ENCODE results near the gene KCNN2. TPM values are rescaled to one million over a fixed set of nuclear protein-coding genes. Genes with fewer than 3 reads are reported as not detected.

KCNN2 gene
- total and polyA plus RNA-seq, 4 donors: 0.09 to 4.6 (median 3.0) TPM

GRCh38 chr5:114427204-114427603 is 65.3 kb downstream of the KCNN2 start:
- Histone ChIP-seq H3K4me3 (ENCODE audit: low read depth in 1 of 3, low read length in 3 of 3) (no peak overlapping the region), H3K36me3 (ENCODE audit: control insufficient read depth in 4 of 4, insufficient read depth in 3 of 4, low read depth in 1 of 4, low read length in 3 of 4) (no peaks in the 10 kb centered on the region), H3K9ac (ENCODE audit: low read depth in 1 of 2, low read length in 2 of 2) (no peak overlapping the region), H3K4me1 (ENCODE audit: control insufficient read depth in 4 of 4, insufficient read depth in 4 of 4, low read length in 3 of 4) (peaks cover 0 to 3% (median 1%) of the 10 kb centered on the region in 4 donors), H3K27me3 (ENCODE audit: control insufficient read depth in 4 of 4, insufficient read depth in 4 of 4, low read length in 3 of 4) (no peaks in the 10 kb centered on the region), H3K9me3 (ENCODE audit: control insufficient read depth in 4 of 4, low read length in 3 of 4) (no peaks in the 10 kb centered on the region), H3K27ac (ENCODE audit: low read depth in 1 of 2, low read length in 2 of 2) (no peak overlapping the region)
- WGBS: 98% methylated on average over 1 of the region's 1 CpG
- TF ChIP-seq, protein P1, sequence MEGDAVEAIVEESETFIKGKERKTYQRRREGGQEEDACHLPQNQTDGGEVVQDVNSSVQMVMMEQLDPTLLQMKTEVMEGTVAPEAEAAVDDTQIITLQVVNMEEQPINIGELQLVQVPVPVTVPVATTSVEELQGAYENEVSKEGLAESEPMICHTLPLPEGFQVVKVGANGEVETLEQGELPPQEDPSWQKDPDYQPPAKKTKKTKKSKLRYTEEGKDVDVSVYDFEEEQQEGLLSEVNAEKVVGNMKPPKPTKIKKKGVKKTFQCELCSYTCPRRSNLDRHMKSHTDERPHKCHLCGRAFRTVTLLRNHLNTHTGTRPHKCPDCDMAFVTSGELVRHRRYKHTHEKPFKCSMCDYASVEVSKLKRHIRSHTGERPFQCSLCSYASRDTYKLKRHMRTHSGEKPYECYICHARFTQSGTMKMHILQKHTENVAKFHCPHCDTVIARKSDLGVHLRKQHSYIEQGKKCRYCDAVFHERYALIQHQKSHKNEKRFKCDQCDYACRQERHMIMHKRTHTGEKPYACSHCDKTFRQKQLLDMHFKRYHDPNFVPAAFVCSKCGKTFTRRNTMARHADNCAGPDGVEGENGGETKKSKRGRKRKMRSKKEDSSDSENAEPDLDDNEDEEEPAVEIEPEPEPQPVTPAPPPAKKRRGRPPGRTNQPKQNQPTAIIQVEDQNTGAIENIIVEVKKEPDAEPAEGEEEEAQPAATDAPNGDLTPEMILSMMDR (IDR thresholded peaks at IDR 0.05; ENCODE audit: low read depth, low read length, missing input control): no peak
- TF ChIP-seq FOXA2 (IDR thresholded peaks at IDR 0.05) (no peak), SP1 (IDR thresholded peaks at IDR 0.05) (no peak), GABPA (IDR thresholded peaks at IDR 0.05 in 1 of 2, conservative IDR thresholded peaks at IDR 0.05 in 1 of 2) (no peak), NR2F2 (IDR thresholded peaks at IDR 0.05) (no peak), TAF1 (conservative IDR thresholded peaks at IDR 0.05) (no peak), ZBTB33 (IDR thresholded peaks at IDR 0.05) (no peak), ATF3 (IDR thresholded peaks at IDR 0.05) (no peak), HNF4G (IDR thresholded peaks at IDR 0.05) (no peak), FOXA1 (IDR thresholded peaks at IDR 0.05) (no peak), HNF4A (conservative IDR thresholded peaks at IDR 0.05) (no peak), RAD21 (IDR thresholded peaks at IDR 0.05) (no peak), EGR1 (IDR thresholded peaks at IDR 0.05; ENCODE audit: low read depth in 2 of 2) (no peak), REST (IDR thresholded peaks at IDR 0.05) (no peak), YY1 (IDR thresholded peaks at IDR 0.05) (no peak), MAX (IDR thresholded peaks at IDR 0.05) (no peak), JUND (IDR thresholded peaks at IDR 0.05) (no peak), RXRA (IDR thresholded peaks at IDR 0.05) (no peak)
- DNase-seq (ENCODE audit: low spot score): no peak
